ENCODE measurements around the gene MASP1.

The MASP1 gene

DNA sequence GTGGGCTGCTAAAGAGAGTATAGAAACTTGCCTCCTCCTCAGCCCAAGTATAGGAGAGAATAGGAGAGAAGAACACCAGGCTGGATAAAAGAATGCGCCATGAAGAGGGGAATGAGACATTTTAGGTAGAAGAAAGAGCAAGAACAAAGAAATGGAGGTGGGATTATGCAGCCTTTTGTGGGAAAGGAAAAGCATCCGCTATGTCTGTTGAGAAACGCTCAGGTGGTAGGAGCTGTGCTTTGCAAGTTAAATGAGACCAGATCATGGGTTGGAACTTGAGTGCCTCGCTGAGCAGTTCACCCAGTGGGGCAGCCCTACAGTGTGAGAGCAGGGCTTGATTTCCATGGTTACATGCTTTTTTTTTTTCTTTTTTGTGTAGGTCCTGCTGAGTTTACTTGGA lies 105.8 kb downstream of the MASP1 start:
- POLR2A ChIA-PET, result no interaction called here
- TF ChIP-seq CTCF (IDR thresholded peaks at IDR 0.05; ENCODE audit: insufficient read depth, low read length, missing control alignments), result no peak
- CTCF ChIA-PET, result interaction anchor here (0.8 to 2.0 kb wide), 4 partner anchors 12 to 133 kb away, joined by 3 to 8 read pairs (median 4); no protein-coding TSS in a partner anchor
- no peak for DNase-seq (ENCODE audit: low read depth, low spot score)
- no peak overlapping the region for H3K4me3 ChIP-seq (ENCODE audit: low read depth, low read length)
